ENCODE results near the gene TSPAN2. TPM values are rescaled to one million over a fixed set of nuclear protein-coding genes. Genes with fewer than 3 reads are reported as not detected.
"Not testable (repeated sequence)": the region's sequence is repeated elsewhere in the genome, so short reads cannot be mapped to it uniquely, and the experiment has no call there.

Gene TSPAN2
- polyA plus RNA-seq, 2 of the 4 experiments (the other 2 are of a cell fraction), result 1.7 to 2.7 TPM

- H3K4me1 ChIP-seq, result no peaks in the 10 kb centered on the region
- H3K4me2 ChIP-seq, result no peak overlapping the region
- DNase-seq (ENCODE audit: low read depth in 1 of 2, low spot score in 1 of 2) (no peak), FAIRE-seq (no peak), ATAC-seq (no peak)
- CTCF ChIA-PET, result no interaction called here
- POLR2A ChIA-PET, result no interaction called here
- H3K9me3 ChIP-seq, result no peaks in the 10 kb centered on the region
- no peak overlapping the region for H3K27ac ChIP-seq
- TF ChIP-seq HDAC2 (IDR thresholded peaks at IDR 0.05) (no peak), EP300 (IDR thresholded peaks at IDR 0.05) (no peak), MAZ (IDR thresholded peaks at IDR 0.05; ENCODE audit: borderline replicate concordance, low read depth, low read length) (no peak), TFCP2L1 (CRISPR knock-in tag; IDR thresholded peaks at IDR 0.05) (no peak), BHLHE40 (IDR thresholded peaks at IDR 0.05; ENCODE audit: low read depth, low read length) (no peak), EHMT2 (IDR thresholded peaks at IDR 0.05; ENCODE audit: low read depth) (no peak), ZNF302 (CRISPR knock-in tag; IDR thresholded peaks at IDR 0.05) (no peak), RARB (CRISPR knock-in tag; IDR thresholded peaks at IDR 0.05) (no peak), ESRRA (IDR thresholded peaks at IDR 0.05; ENCODE audit: borderline replicate concordance, low read length) (no peak), NFE2L2 (conservative IDR thresholded peaks at IDR 0.05; ENCODE audit: low read length) (no peak), CBX8 (IDR thresholded peaks at IDR 0.05) (no peak), CHD2 (IDR thresholded peaks at IDR 0.05; ENCODE audit: low read length, partially characterized antibody) (no peak)
- H3K4me3 ChIP-seq, result no peak overlapping the region
Observed at GRCh38 chr1:115023593-115023992, 65.7 kb downstream of the TSPAN2 start.

DNA sequence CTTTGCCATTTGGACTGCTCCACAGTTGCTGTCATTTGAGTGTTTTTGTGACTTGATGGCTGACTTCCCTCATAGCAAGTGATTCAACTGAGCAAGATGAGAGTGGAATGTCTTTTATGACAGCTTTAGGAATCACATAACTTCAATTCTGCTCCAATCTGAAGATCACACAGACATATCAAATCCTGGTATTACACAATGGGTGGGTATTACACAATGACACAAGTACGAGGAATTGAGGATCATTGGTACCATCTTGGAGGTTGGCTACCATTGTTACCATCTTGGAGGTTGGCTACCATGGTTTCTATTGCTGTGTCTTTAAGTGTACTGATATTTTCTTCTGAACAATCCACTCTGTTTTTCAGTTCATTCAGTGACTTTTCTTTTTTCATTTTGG lies 68.2 kb downstream of the TSPAN2 start:
- POLR2A ChIA-PET, result no interaction called here
- Histone ChIP-seq H3K4me2 (no peak overlapping the region), H3K4me3 (no peak overlapping the region), H3K27ac (no peak overlapping the region), H3K4me1 (no peaks in the 10 kb centered on the region), H3K9me3 (no peaks in the 10 kb centered on the region)
- DNase-seq (ENCODE audit: low read depth in 1 of 2, low spot score in 1 of 2) (no peak), FAIRE-seq (no peak), ATAC-seq (no peak)
- 6% methylated on average over 1 of the region's 1 CpG for WGBS (ENCODE audit: missing lambda C conversion rate)
- CTCF ChIA-PET, result no interaction called here
- TF ChIP-seq ZC3H11A (IDR thresholded peaks at IDR 0.05) (no peak), SREBF2 (IDR thresholded peaks at IDR 0.05) (no peak), MYC (IDR thresholded peaks at IDR 0.05; ENCODE audit: borderline replicate concordance, low read length) (no peak), EHF (CRISPR knock-in tag; IDR thresholded peaks at IDR 0.05) (no peak), RARB (CRISPR knock-in tag; IDR thresholded peaks at IDR 0.05) (no peak), POLR2AphosphoS2 (conservative IDR thresholded peaks at IDR 0.05; ENCODE audit: low read length) (no peak)

- POLR2A ChIA-PET, FAIRE-seq: not testable (repeated sequence)
Observed at GRCh38 chr1:115019549-115019948, 69.8 kb downstream of the TSPAN2 start.

DNA sequence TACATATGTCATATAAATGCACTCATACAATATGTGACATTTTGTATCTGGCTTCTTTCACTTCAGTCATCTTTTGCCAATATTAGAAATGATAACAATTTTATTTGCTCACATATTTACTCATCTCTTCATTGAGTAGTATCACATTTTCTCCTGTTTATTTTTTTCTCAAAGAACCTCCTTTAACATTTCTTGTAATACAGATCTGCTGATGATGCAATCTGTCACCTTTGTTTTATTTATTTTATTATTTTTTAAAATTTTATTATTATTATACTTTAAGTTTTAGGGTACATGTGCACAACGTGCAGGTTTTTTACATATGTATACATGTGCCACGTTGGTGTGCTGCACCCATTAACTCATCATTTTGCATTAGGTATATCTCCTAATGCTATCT lies 75.5 kb downstream of the TSPAN2 start:
- Histone ChIP-seq H3K4me1 (no peaks in the 10 kb centered on the region), H3K4me2 (no peak overlapping the region), H3K9me3 (no peaks in the 10 kb centered on the region), H3K27ac (no peak overlapping the region), H3K4me3 (no peak overlapping the region)
- WGBS (ENCODE audit: missing lambda C conversion rate), result 37% methylated on average over 2 of the region's 2 CpGs
- TF ChIP-seq MYC (IDR thresholded peaks at IDR 0.05; ENCODE audit: borderline replicate concordance, low read length) (no peak), MAX (IDR thresholded peaks at IDR 0.05) (no peak), MAFK (IDR thresholded peaks at IDR 0.05; ENCODE audit: partially characterized antibody) (no peak), HDAC2 (IDR thresholded peaks at IDR 0.05) (no peak), JUN (IDR thresholded peaks at IDR 0.05) (no peak), HEYL (CRISPR knock-in tag; IDR thresholded peaks at IDR 0.05) (no peak), NFE2L2 (conservative IDR thresholded peaks at IDR 0.05; ENCODE audit: low read length) (no peak), ZFP36 (IDR thresholded peaks at IDR 0.05; ENCODE audit: borderline replicate concordance, partially characterized antibody) (no peak), POLR2A (IDR thresholded peaks at IDR 0.05; ENCODE audit: low read length) (no peak), CEBPB (IDR thresholded peaks at IDR 0.05) (no peak), SREBF2 (IDR thresholded peaks at IDR 0.05) (no peak), ZSCAN20 (CRISPR knock-in tag; IDR thresholded peaks at IDR 0.05) (no peak), CHD4 (IDR thresholded peaks at IDR 0.05; ENCODE audit: borderline replicate concordance) (no peak), CHD2 (IDR thresholded peaks at IDR 0.05; ENCODE audit: low read length, partially characterized antibody) (no peak), RARB (CRISPR knock-in tag; IDR thresholded peaks at IDR 0.05) (no peak), EHF (CRISPR knock-in tag; IDR thresholded peaks at IDR 0.05) (no peak)
- TF ChIP-seq, protein P1, sequence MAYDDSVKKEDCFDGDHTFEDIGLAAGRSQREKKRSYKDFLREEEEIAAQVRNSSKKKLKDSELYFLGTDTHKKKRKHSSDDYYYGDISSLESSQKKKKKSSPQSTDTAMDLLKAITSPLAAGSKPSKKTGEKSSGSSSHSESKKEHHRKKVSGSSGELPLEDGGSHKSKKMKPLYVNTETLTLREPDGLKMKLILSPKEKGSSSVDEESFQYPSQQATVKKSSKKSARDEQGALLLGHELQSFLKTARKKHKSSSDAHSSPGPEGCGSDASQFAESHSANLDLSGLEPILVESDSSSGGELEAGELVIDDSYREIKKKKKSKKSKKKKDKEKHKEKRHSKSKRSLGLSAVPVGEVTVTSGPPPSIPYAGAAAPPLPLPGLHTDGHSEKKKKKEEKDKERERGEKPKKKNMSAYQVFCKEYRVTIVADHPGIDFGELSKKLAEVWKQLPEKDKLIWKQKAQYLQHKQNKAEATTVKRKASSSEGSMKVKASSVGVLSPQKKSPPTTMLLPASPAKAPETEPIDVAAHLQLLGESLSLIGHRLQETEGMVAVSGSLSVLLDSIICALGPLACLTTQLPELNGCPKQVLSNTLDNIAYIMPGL (CRISPR knock-in tag; IDR thresholded peaks at IDR 0.05; ENCODE audit: borderline replicate concordance), result no peak
- TF ChIP-seq, protein P2, sequence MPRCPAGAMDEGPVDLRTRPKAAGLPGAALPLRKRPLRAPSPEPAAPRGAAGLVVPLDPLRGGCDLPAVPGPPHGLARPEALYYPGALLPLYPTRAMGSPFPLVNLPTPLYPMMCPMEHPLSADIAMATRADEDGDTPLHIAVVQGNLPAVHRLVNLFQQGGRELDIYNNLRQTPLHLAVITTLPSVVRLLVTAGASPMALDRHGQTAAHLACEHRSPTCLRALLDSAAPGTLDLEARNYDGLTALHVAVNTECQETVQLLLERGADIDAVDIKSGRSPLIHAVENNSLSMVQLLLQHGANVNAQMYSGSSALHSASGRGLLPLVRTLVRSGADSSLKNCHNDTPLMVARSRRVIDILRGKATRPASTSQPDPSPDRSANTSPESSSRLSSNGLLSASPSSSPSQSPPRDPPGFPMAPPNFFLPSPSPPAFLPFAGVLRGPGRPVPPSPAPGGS (IDR thresholded peaks at IDR 0.05), result no peak
- POLR2A ChIA-PET, result no interaction called here
- no peak for ATAC-seq
- no peak for FAIRE-seq
- DNase-seq (ENCODE audit: low read depth in 1 of 2, low spot score in 1 of 2), result no peak
- CTCF ChIA-PET, result no interaction called here

More at GRCh38 chr1:115019549-115019948, 69.8 kb downstream of the TSPAN2 start:
- H3K9me3 ChIP-seq; CTCF ChIA-PET; ATAC-seq; H3K4me2 ChIP-seq; H3K27ac ChIP-seq; H3K4me1 ChIP-seq; DNase-seq (ENCODE audit: low read depth in 1 of 2, low spot score in 1 of 2); H3K4me3 ChIP-seq: not testable (repeated sequence)
- 27% methylated on average over 3 of the region's 9 CpGs for WGBS (ENCODE audit: missing lambda C conversion rate)
